H1 (cell line): ENCODE measurements around the gene PLAC9.

Experiments
- BRCA1 ChIP-seq: IDR thresholded peaks from 2 replicates; pipeline ENCODE4 v1.6.1; 2012; ENCODE audit warnings: low read depth, low read length, improper control_type of control experiment
- CTCF ChIP-seq, 3 experiments: IDR thresholded peaks; 1 replicate in 2 of 3; 2 replicates in 1 of 3; pipeline versions ENCODE4 v1.5.1 to v1.6.1; 2011; ENCODE audit warnings: low read length in 3 of 3, mild to moderate bottlenecking in 3 of 3, inconsistent platforms in 2 of 3, low read depth in 1 of 3, moderate library complexity in 1 of 3; ENCODE audit not compliant: insufficient read depth in 1 of 3; ENCODE audit errors: control extremely low read depth in 1 of 3
- EZH2 ChIP-seq: fragments of 200-600 bp; sonication (generic); IDR thresholded peaks from 2 replicates; pipeline ENCODE4 v1.7.1; 2012; ENCODE audit warnings: low read depth, mild to moderate bottlenecking, moderate library complexity, low read length, inconsistent platforms; ENCODE audit not compliant: severe bottlenecking
- GABPA ChIP-seq: IDR thresholded peaks from 2 replicates; pipeline ENCODE4 v1.6.1; 2011; ENCODE audit warnings: mild to moderate bottlenecking, low read length, moderate library complexity, borderline replicate concordance; ENCODE audit not compliant: insufficient read depth
- HDAC2 ChIP-seq, 2 experiments: fragments of 300-600 bp in 1 of 2; sonication (generic) in 1 of 2; IDR thresholded peaks; 2 replicates each; pipeline ENCODE4 v1.6.1; 2011 to 2012; ENCODE audit warnings: low read depth in 2 of 2, low read length in 2 of 2, mild to moderate bottlenecking in 2 of 2, moderate library complexity in 2 of 2, borderline replicate concordance in 1 of 2, inconsistent platforms in 1 of 2
- MAX ChIP-seq: IDR thresholded peaks from 2 replicates; pipeline ENCODE4 v1.6.1; 2012; ENCODE audit warnings: inconsistent platforms
- NRF1 ChIP-seq: IDR thresholded peaks from 2 replicates; pipeline ENCODE4 v1.6.1; 2011; ENCODE audit warnings: mild to moderate bottlenecking, low read depth, low read length, improper control_type of control experiment
- POLR2A ChIP-seq, 2 experiments: IDR thresholded peaks; 1 replicate in 1 of 2; 2 replicates in 1 of 2; pipeline ENCODE4 v1.6.1; 2011; ENCODE audit warnings: low read depth in 2 of 2, low read length in 2 of 2, mild to moderate bottlenecking in 2 of 2; ENCODE audit errors: control extremely low read depth in 1 of 2
- RFX5 ChIP-seq: IDR thresholded peaks from 2 replicates; pipeline ENCODE4 v1.6.1; 2011; ENCODE audit warnings: low read depth, low read length, improper control_type of control experiment, borderline replicate concordance
- RXRA ChIP-seq: IDR thresholded peaks from 2 replicates; pipeline ENCODE4 v1.6.1; 2011; ENCODE audit warnings: low read depth, mild to moderate bottlenecking, low read length, moderate library complexity; ENCODE audit not compliant: insufficient read depth
- SAP30 ChIP-seq: fragments of 300-600 bp; sonication (generic); IDR thresholded peaks from 2 replicates; pipeline ENCODE4 v1.7.1; 2012; ENCODE audit warnings: low read length, moderate library complexity, mild to moderate bottlenecking, inconsistent platforms; ENCODE audit not compliant: insufficient read depth, insufficient replicate concordance
- TAF1 ChIP-seq: IDR thresholded peaks from 2 replicates; pipeline ENCODE4 v1.6.1; 2011; ENCODE audit warnings: mild to moderate bottlenecking, low read depth, low read length
- TAF7 ChIP-seq: optimal IDR thresholded peaks from 2 replicates; pipeline ENCODE3; 2011; ENCODE audit warnings: low read depth, mild to moderate bottlenecking, inconsistent platforms, low read length, moderate library complexity, borderline replicate concordance
- YY1 ChIP-seq: IDR thresholded peaks from 2 replicates; pipeline ENCODE4 v1.6.1; 2011; ENCODE audit warnings: low read depth, mild to moderate bottlenecking, low read length

GRCh38 chr10:80187060-80187459 lies 54.5 kb downstream of the PLAC9 start:
- TF ChIP-seq HDAC2 (IDR thresholded peaks at IDR 0.05; ENCODE audit: borderline replicate concordance in 1 of 2, low read depth in 2 of 2, low read length in 2 of 2) (no peak), EZH2 (no peak), GABPA (no peak), CTCF (IDR thresholded peaks at IDR 0.05; ENCODE audit: control extremely low read depth in 1 of 3, insufficient read depth in 1 of 3, low read depth in 1 of 3, low read length in 3 of 3) (no peak), SAP30 (no peak), TAF7 (no peak), YY1 (no peak), POLR2A (IDR thresholded peaks at IDR 0.05; ENCODE audit: control extremely low read depth in 1 of 2, low read depth in 2 of 2, low read length in 2 of 2) (no peak), RFX5 (no peak), BRCA1 (no peak), RXRA (no peak), MAX (no peak), NRF1 (no peak), TAF1 (no peak)
